Left renal pelvis (tissue), 4 donors: ENCODE data around the gene PYCARD. TPM values are rescaled to one million over a fixed set of nuclear protein-coding genes. Genes with fewer than 3 reads are reported as not detected.
"Not testable (repeated sequence)": the region's sequence is repeated elsewhere in the genome, so short reads cannot be mapped to it uniquely, and the experiment has no call there.

ENCODE experiments used
- DNase-seq, 4 donors: peaks; one replicate each; pipeline ENCODE4 v3.0.0-alpha.2; 2013; ENCODE audit warnings: low read depth in 4 of 4, low spot score in 3 of 4
- polyA plus RNA-seq, 4 donors: library from polyadenylated mRNA; unstranded; fragments of 120-200 nt; gene quantifications; one replicate each; pipeline ENCODE4 v1.2.1, GENCODE V29; 2013; ENCODE audit not compliant: insufficient read length in 4 of 4

The PYCARD gene
- polyA plus RNA-seq, 4 donors = 8.5 to 13.7 (median 10.9) TPM

GRCh38 chr16:31215287-31216162 lies 13.0 kb upstream of the PYCARD start:
- DNase-seq = no peak

- DNase-seq = no peak
Measured at GRCh38 chr16:31214708-31215286, 12.2 kb upstream of the PYCARD start.

- DNase-seq = no peak
Measured at GRCh38 chr16:31213877-31214707, 11.5 kb upstream of the PYCARD start, which contains the start of gene TRIM72. Gene TRIM72 (plus strand): TSS chr16:31214119. CDS start chr16:31214739, 620 bp downstream.

- DNase-seq = no peak
Measured at GRCh38 chr16:31213342-31213741, 10.8 kb upstream of the PYCARD start.

- DNase-seq = no peak
Measured at GRCh38 chr16:31206776-31207175, 4.2 kb upstream of the PYCARD start.

GRCh38 chr16:31204871-31205666 lies 2.5 kb upstream of the PYCARD start:
- no peak for DNase-seq

GRCh38 chr16:31201582-31202413 lies 762 bp downstream of the PYCARD start:
- no peak for DNase-seq

GRCh38 chr16:31200821-31201568 lies 1.6 kb downstream of the PYCARD start:
- DNase-seq = no peak

- DNase-seq = not testable (repeated sequence)
Measured at GRCh38 chr16:31200111-31200510, 2.4 kb downstream of the PYCARD start.

GRCh38 chr16:31199430-31200041 lies 3.0 kb downstream of the PYCARD start:
- no peak for DNase-seq

GRCh38 chr16:31198207-31198882 lies 4.2 kb downstream of the PYCARD start:
- DNase-seq = no peak

GRCh38 chr16:31196324-31197088 lies 6.1 kb downstream of the PYCARD start:
- DNase-seq = no peak

- DNase-seq = not testable (repeated sequence)
Measured at GRCh38 chr16:31195861-31196260, 6.7 kb downstream of the PYCARD start.

- DNase-seq = no peak
Measured at GRCh38 chr16:31194898-31195297, 7.7 kb downstream of the PYCARD start.

GRCh38 chr16:31193874-31194273 lies 8.7 kb downstream of the PYCARD start:
- DNase-seq = no peak

- no peak for DNase-seq
Measured at GRCh38 chr16:31192856-31193642, 9.5 kb downstream of the PYCARD start.
